GM18867 (cell line): ENCODE measurements around the gene AKAP13.
"Not testable (repeated sequence)": the region's sequence is repeated elsewhere in the genome, so short reads cannot be mapped to it uniquely, and the experiment has no call there.

Experiments
- ATAC-seq: cut with Tn5 transposase; IDR thresholded peaks from one replicate; pipeline ENCODE4 v1.9.1; 2021; ENCODE audit warnings: mild to moderate bottlenecking, moderate library complexity; ENCODE audit not compliant: unreplicated experiment

AKAP13 gene

GRCh38 chr15:85349062-85349461, 31.3 kb upstream of the AKAP13 start:
- ATAC-seq, result not testable (repeated sequence)

GRCh38 chr15:85350395-85350794, 30.0 kb upstream of the AKAP13 start:
- ATAC-seq, result no peak

GRCh38 chr15:85351501-85351900, 28.9 kb upstream of the AKAP13 start:
- ATAC-seq, result not testable (repeated sequence)

GRCh38 chr15:85351965-85352364, 28.4 kb upstream of the AKAP13 start:
- no peak for ATAC-seq

- no peak for ATAC-seq
These were observed 26.9 kb upstream of the AKAP13 start for GRCh38 chr15:85353516-85353915.

- no peak for ATAC-seq
These were observed 25.9 kb upstream of the AKAP13 start for GRCh38 chr15:85354461-85354860.

- no peak for ATAC-seq
These were observed 25.5 kb upstream of the AKAP13 start for GRCh38 chr15:85354948-85355347.

- no peak for ATAC-seq
These were observed 24.1 kb upstream of the AKAP13 start for GRCh38 chr15:85356276-85356675.

- peak; percentile 80 for ATAC-seq
These were observed 19.1 kb upstream of the AKAP13 start for GRCh38 chr15:85361323-85361722.

GRCh38 chr15:85362436-85363081, 17.8 kb upstream of the AKAP13 start:
- no peak for ATAC-seq

GRCh38 chr15:85365980-85366379, 14.4 kb upstream of the AKAP13 start:
- no peak for ATAC-seq

GRCh38 chr15:85367741-85368140, 12.7 kb upstream of the AKAP13 start:
- ATAC-seq, result no peak

GRCh38 chr15:85374831-85375230, 5.6 kb upstream of the AKAP13 start:
- ATAC-seq, result no peak

- no peak for ATAC-seq
These were observed 3.1 kb upstream of the AKAP13 start for GRCh38 chr15:85377269-85377668.

- no peak for ATAC-seq
These were observed 2.4 kb upstream of the AKAP13 start for GRCh38 chr15:85377986-85378385.

- ATAC-seq, result no peak
These were observed 836 bp upstream of the AKAP13 start for GRCh38 chr15:85379403-85380131.

- peak; percentile 33 for ATAC-seq
These were observed 624 bp downstream of the AKAP13 start for GRCh38 chr15:85380812-85381642.

GRCh38 chr15:85381850-85382751, 1.7 kb downstream of the AKAP13 start:
- ATAC-seq, result no peak

- no peak for ATAC-seq
These were observed 2.5 kb downstream of the AKAP13 start for GRCh38 chr15:85382942-85383341.

- no peak for ATAC-seq
These were observed 3.2 kb downstream of the AKAP13 start for GRCh38 chr15:85383470-85384148.
